ENCODE results near the gene NUDT9. TPM values are rescaled to one million over a fixed set of nuclear protein-coding genes. Genes with fewer than 3 reads are reported as not detected.
A peak's percentile ranks its signal among the peaks of the same experiment; 100 is the strongest.
"Not testable (repeated sequence)": the region's sequence is repeated elsewhere in the genome, so short reads cannot be mapped to it uniquely, and the experiment has no call there.

The NUDT9 gene
- total RNA-seq, 2 donors from 2014 or later = 15.5 to 17.2 TPM

DNA sequence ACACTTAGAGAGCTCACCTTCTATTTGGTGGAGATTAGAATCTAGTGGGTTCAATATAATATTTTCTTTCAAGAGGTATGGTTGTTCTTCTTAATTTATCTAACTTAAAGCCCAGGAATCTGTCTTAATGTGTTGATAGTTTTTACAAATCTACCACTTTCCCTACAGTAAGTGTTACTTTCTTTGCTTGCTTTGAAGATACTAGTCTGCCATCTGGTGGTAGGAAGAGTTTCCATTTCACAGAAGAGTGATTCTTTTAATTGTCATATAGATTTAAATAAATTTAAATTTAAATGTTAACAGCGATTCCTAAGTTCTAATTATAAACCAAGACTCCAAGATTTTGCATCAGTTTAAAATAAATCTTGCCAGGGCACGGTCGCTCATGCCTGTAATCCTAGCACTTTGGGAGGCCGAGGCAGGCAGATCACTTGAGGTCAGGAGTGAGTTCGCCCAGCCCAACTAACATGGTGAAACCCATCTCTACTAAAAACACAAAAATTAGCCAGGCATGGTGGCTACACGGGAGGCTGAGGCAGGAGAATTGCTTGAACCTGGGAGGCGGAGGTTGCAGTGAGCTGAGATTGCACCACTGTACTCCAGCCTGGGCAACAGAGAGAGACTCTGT, 43.5 kb downstream of the NUDT9 start:
- H3K9me3 ChIP-seq = no peaks in the 10 kb centered on the region
- peak; percentile 34 for ATAC-seq (ENCODE audit: insufficient number of reproducible peaks, low FRiP score, low read depth)
- no peak overlapping the region for H3K27ac ChIP-seq
- DNase-seq (ENCODE audit: low spot score) = no peak
- no peak overlapping the region for H3K4me3 ChIP-seq
- no peaks in the 10 kb centered on the region for H3K36me3 ChIP-seq
- TF ChIP-seq, protein P1, sequence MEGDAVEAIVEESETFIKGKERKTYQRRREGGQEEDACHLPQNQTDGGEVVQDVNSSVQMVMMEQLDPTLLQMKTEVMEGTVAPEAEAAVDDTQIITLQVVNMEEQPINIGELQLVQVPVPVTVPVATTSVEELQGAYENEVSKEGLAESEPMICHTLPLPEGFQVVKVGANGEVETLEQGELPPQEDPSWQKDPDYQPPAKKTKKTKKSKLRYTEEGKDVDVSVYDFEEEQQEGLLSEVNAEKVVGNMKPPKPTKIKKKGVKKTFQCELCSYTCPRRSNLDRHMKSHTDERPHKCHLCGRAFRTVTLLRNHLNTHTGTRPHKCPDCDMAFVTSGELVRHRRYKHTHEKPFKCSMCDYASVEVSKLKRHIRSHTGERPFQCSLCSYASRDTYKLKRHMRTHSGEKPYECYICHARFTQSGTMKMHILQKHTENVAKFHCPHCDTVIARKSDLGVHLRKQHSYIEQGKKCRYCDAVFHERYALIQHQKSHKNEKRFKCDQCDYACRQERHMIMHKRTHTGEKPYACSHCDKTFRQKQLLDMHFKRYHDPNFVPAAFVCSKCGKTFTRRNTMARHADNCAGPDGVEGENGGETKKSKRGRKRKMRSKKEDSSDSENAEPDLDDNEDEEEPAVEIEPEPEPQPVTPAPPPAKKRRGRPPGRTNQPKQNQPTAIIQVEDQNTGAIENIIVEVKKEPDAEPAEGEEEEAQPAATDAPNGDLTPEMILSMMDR (IDR thresholded peaks at IDR 0.05) = peak; percentile 62
- H3K27me3 ChIP-seq (replicated peaks; ENCODE audit: insufficient read depth) = no peaks in the 10 kb centered on the region
- peaks cover 0 to 3% of the 10 kb centered on the region in 2 donors for H3K4me1 ChIP-seq (ENCODE audit: control insufficient read depth in 1 of 2, low read depth in 2 of 2)

DNA sequence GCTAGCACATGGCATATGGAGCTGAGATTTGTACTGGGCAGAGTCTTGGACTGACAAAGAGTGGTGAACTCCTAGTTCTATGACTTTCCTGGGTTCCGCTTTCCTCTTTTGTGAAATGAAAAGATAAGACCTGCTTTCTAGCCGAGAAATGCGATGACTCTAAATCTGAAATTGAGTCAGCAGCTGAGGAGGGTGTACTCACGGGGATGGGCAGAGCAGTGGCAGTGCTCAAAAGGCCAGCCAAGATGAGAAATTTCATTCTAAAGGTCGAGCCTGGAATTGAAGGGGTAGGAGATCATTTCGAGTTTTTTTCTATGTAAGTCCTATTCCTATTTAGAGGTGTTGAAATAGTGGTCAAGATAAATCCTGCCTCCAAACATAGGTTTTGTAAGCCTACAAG, 47.0 kb downstream of the NUDT9 start:
- Histone ChIP-seq H3K36me3 (peaks cover 6% of the 10 kb centered on the region), H3K27me3 (replicated peaks; ENCODE audit: insufficient read depth) (no peaks in the 10 kb centered on the region), H3K4me3 (no peak overlapping the region), H3K9me3 (no peaks in the 10 kb centered on the region), H3K27ac (peak overlapping the region in 1 of 2 donors; percentile 8), H3K4me1 (ENCODE audit: control insufficient read depth in 1 of 2, low read depth in 2 of 2) (peaks cover 0 to 3% of the 10 kb centered on the region in 2 donors)
- DNase-seq (ENCODE audit: low spot score) (no peak), ATAC-seq (ENCODE audit: insufficient number of reproducible peaks, low FRiP score, low read depth) (no peak)
- TF ChIP-seq, protein P1 (IDR thresholded peaks at IDR 0.05) = no peak

GRCh38 chr4:87476934-87477333, 54.6 kb downstream of the NUDT9 start:
- TF ChIP-seq, protein P1 (IDR thresholded peaks at IDR 0.05) = no peak
- Histone ChIP-seq H3K27me3 (replicated peaks; ENCODE audit: insufficient read depth) (no peaks in the 10 kb centered on the region), H3K4me1 (ENCODE audit: control insufficient read depth in 1 of 2, low read depth in 2 of 2) (no peaks in the 10 kb centered on the region), H3K4me3 (no peak overlapping the region), H3K36me3 (peaks cover 67% of the 10 kb centered on the region), H3K9me3 (no peaks in the 10 kb centered on the region), H3K27ac (peak overlapping the region in 1 of 2 donors; percentile 7)
- ATAC-seq (ENCODE audit: insufficient number of reproducible peaks, low FRiP score, low read depth) (no peak), DNase-seq (ENCODE audit: low spot score) (no peak)

GRCh38 chr4:87478732-87479250, 56.4 kb downstream of the NUDT9 start:
- ATAC-seq (ENCODE audit: insufficient number of reproducible peaks, low FRiP score, low read depth) = no peak
- Histone ChIP-seq H3K9me3 (no peaks in the 10 kb centered on the region), H3K27me3 (replicated peaks; ENCODE audit: insufficient read depth) (no peaks in the 10 kb centered on the region), H3K27ac (peak overlapping the region in 1 of 2 donors; percentile 14), H3K36me3 (peaks cover 70% of the 10 kb centered on the region), H3K4me1 (ENCODE audit: control insufficient read depth in 1 of 2, low read depth in 2 of 2) (no peaks in the 10 kb centered on the region), H3K4me3 (no peak overlapping the region)
- DNase-seq (ENCODE audit: low spot score) = no peak
- TF ChIP-seq, protein P1 (IDR thresholded peaks at IDR 0.05) = no peak

GRCh38 chr4:87481377-87481776, 59.0 kb downstream of the NUDT9 start:
- no peaks in the 10 kb centered on the region for H3K9me3 ChIP-seq
- DNase-seq (ENCODE audit: low spot score) (no peak), ATAC-seq (ENCODE audit: insufficient number of reproducible peaks, low FRiP score, low read depth) (no peak)
- TF ChIP-seq, protein P1 (IDR thresholded peaks at IDR 0.05) = no peak
- H3K36me3 ChIP-seq = peaks cover 54% of the 10 kb centered on the region
- H3K27ac ChIP-seq = no peak overlapping the region
- no peaks in the 10 kb centered on the region for H3K4me1 ChIP-seq (ENCODE audit: control insufficient read depth in 1 of 2, low read depth in 2 of 2)
- H3K4me3 ChIP-seq = no peak overlapping the region
- no peaks in the 10 kb centered on the region for H3K27me3 ChIP-seq (replicated peaks; ENCODE audit: insufficient read depth)

DNA sequence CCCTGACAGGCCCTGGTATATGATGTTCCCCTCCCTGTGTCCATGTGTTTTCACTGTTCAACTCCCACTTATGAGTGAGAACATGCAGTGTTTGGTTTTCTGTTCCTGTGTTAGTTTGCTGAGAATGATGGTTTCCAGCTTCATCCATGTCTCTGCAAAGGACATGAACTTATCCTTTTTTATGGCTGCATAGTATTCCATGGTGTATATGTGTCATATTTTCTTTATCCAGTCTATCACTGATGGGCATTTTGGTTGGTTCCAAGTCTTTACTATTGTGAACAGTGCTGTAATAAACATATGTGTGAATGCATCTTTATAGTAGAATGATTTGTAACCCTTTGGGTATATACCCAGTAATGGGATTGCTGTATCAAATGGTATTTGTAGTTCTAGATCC, 60.9 kb downstream of the NUDT9 start:
- not testable (repeated sequence) for H3K4me1 ChIP-seq (ENCODE audit: control insufficient read depth in 1 of 2, low read depth in 2 of 2); H3K9me3 ChIP-seq; DNase-seq (ENCODE audit: low spot score); H3K4me3 ChIP-seq; H3K27ac ChIP-seq; H3K27me3 ChIP-seq (replicated peaks; ENCODE audit: insufficient read depth); ATAC-seq (ENCODE audit: insufficient number of reproducible peaks, low FRiP score, low read depth)
- peaks cover 48% of the 10 kb centered on the region for H3K36me3 ChIP-seq

DNA sequence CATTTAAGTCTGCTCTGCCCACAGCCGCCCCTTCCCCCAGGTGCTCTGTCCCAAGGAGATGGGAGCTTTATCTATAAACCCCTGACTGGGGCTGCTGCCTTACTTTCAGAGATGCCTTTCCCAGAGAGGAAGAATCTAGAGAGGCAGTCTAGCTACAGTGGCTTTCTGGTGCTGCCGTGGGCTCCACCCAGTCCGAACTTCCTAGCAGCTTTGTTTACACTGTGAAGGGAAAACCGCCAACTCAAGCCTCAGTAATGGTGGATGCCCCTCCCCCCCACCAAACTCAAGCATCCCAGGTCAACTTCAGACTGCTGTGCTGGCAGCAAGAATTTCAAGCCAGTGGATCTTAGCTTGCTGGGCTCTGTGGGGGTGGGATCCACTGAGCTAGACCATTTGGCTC, 66.3 kb downstream of the NUDT9 start:
- H3K9me3 ChIP-seq; H3K4me3 ChIP-seq; ATAC-seq (ENCODE audit: insufficient number of reproducible peaks, low FRiP score, low read depth); DNase-seq (ENCODE audit: low spot score); H3K27me3 ChIP-seq (replicated peaks; ENCODE audit: insufficient read depth): not testable (repeated sequence)
- H3K27ac ChIP-seq = peak overlapping the region in 1 of 2 donors; percentile 39
- peaks cover 53% of the 10 kb centered on the region for H3K36me3 ChIP-seq
- H3K4me1 ChIP-seq (ENCODE audit: control insufficient read depth in 1 of 2, low read depth in 2 of 2) = peaks cover 11 to 23% of the 10 kb centered on the region in 2 donors
